Lower leg skin (tissue), 3 donors: ENCODE measurements around the gene SMAD1.

Experiments
- POLR2A ChIP-seq, 2 donors: fragments of 450-650 bp; IDR thresholded peaks; one replicate each; pipeline ENCODE4 v1.6.1; 2016 to 2017; ENCODE audit warnings: antibody characterized with exemption in 2 of 2, mild to moderate bottlenecking in 1 of 2, moderate library complexity in 1 of 2
- TF ChIP-seq, protein P1 (sequence below), 3 donors: fragments of 450-650 bp; IDR thresholded peaks; one replicate each; pipeline ENCODE4 v1.5.1; 2016; ENCODE audit warnings: antibody characterized with exemption in 3 of 3, mild to moderate bottlenecking in 3 of 3, moderate library complexity in 2 of 3

- TF ChIP-seq, protein P1, sequence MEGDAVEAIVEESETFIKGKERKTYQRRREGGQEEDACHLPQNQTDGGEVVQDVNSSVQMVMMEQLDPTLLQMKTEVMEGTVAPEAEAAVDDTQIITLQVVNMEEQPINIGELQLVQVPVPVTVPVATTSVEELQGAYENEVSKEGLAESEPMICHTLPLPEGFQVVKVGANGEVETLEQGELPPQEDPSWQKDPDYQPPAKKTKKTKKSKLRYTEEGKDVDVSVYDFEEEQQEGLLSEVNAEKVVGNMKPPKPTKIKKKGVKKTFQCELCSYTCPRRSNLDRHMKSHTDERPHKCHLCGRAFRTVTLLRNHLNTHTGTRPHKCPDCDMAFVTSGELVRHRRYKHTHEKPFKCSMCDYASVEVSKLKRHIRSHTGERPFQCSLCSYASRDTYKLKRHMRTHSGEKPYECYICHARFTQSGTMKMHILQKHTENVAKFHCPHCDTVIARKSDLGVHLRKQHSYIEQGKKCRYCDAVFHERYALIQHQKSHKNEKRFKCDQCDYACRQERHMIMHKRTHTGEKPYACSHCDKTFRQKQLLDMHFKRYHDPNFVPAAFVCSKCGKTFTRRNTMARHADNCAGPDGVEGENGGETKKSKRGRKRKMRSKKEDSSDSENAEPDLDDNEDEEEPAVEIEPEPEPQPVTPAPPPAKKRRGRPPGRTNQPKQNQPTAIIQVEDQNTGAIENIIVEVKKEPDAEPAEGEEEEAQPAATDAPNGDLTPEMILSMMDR (IDR thresholded peaks at IDR 0.05) = no peak
- no peak for TF ChIP-seq POLR2A (IDR thresholded peaks at IDR 0.05)
Measured at GRCh38 chr4:145545538-145546174, 64.0 kb downstream of the SMAD1 start.
